ENCODE measurements around the gene ZP3.
"Not testable (repeated sequence)": the region's sequence is repeated elsewhere in the genome, so short reads cannot be mapped to it uniquely, and the experiment has no call there.

The ZP3 gene

DNA sequence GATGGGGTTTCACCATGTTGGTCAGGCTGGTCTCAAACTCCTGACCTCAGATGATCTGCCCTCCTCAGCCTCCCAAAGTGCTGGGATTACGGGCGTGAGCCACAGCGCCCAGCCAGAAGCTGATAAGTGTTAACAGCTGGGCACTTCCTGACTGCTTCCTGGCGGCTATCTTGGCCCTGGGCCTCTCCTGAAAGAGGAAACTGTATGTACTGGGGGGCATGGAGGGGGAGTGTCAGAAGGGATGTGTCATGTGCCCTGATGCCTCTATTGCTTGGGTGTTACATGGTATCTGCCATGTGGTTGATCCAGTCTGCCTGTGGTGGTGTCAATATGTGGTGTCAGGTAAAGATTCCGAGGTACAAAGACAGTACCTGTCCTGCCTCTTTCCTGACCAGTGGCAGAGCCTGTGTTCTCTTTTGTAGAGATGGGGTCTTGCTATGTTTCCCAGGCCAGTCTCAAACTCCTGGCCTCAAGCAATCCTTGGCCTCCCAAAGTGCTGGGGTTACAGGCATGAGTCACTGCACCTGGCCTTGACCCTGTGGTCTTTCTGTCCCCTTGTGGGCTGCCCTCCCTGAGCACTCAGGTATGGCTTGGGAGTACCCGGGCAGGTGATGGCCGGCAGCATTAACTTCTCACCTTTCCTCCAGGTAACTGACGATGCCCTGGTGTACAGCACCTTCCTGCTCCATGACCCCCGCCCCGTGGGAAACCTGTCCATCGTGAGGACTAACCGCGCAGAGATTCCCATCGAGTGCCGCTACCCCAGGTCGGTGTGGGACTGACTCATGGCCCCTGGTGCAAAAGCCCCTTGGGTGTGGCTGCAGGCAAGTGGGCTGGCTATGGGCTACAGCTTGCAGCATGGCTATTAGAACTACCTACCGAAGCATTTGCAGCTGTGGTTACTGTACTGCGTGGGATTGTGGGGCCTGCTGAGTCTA is 4.4 kb downstream of the ZP3 start:
- DNase-seq (ENCODE audit: low spot score): no peak
- TF ChIP-seq, protein P1, sequence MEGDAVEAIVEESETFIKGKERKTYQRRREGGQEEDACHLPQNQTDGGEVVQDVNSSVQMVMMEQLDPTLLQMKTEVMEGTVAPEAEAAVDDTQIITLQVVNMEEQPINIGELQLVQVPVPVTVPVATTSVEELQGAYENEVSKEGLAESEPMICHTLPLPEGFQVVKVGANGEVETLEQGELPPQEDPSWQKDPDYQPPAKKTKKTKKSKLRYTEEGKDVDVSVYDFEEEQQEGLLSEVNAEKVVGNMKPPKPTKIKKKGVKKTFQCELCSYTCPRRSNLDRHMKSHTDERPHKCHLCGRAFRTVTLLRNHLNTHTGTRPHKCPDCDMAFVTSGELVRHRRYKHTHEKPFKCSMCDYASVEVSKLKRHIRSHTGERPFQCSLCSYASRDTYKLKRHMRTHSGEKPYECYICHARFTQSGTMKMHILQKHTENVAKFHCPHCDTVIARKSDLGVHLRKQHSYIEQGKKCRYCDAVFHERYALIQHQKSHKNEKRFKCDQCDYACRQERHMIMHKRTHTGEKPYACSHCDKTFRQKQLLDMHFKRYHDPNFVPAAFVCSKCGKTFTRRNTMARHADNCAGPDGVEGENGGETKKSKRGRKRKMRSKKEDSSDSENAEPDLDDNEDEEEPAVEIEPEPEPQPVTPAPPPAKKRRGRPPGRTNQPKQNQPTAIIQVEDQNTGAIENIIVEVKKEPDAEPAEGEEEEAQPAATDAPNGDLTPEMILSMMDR (IDR thresholded peaks at IDR 0.05; ENCODE audit: extremely low read depth, insufficient read depth, missing control alignments): no peak
- in situ Hi-C loops (cut with MboI; ENCODE audit: low pct_unique_long_range_greater_than_20kb, low sequenced_read_pairs, unreplicated experiment): no loop called here

DNA sequence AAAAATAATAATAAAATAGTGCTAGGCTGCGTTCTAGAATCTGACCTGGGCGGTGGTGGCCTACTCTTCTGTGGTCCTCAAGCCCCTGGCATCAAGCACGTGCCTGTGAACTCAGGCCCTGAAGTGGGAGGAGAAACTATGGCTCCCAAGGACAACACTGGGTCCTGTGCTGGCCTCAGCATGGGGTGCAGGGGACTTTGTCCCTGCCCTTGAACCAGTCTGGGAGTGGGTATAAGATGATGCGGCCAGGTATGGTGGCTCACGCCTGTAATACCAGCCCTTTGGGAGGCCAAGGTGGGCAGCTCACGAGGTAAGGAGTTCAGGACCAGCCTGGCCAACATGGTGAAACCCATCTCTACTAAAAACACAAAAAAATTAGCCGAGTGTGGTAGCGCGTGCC is 5.5 kb downstream of the ZP3 start:
- TF ChIP-seq, protein P1 (IDR thresholded peaks at IDR 0.05; ENCODE audit: extremely low read depth, insufficient read depth, missing control alignments): no peak
- in situ Hi-C loops (cut with MboI; ENCODE audit: low pct_unique_long_range_greater_than_20kb, low sequenced_read_pairs, unreplicated experiment): no loop called here
- no peak for DNase-seq (ENCODE audit: low spot score)

DNA sequence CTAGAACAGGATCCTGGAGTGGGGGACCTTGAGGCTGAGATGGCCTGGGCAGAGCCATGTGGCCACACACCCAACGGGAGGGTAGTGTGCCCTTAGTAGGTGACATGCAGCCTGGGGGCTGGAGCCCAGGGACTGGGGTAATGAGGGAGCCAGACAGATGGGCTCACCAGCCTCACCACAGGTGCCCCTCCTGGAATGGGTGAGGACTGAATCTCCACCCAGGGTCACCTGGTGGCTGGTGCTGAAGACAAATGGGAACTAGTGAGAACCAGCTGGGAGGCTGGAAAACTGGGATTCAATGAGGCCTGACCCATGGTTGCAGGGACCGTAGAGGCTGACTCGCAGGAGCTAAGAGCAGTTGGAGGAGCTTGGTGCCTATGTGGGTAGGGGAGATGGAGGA is 6.1 kb downstream of the ZP3 start:
- in situ Hi-C loops (cut with MboI; ENCODE audit: low pct_unique_long_range_greater_than_20kb, low sequenced_read_pairs, unreplicated experiment): no loop called here
- TF ChIP-seq, protein P1 (IDR thresholded peaks at IDR 0.05; ENCODE audit: extremely low read depth, insufficient read depth, missing control alignments): no peak
- DNase-seq (ENCODE audit: low spot score): no peak

DNA sequence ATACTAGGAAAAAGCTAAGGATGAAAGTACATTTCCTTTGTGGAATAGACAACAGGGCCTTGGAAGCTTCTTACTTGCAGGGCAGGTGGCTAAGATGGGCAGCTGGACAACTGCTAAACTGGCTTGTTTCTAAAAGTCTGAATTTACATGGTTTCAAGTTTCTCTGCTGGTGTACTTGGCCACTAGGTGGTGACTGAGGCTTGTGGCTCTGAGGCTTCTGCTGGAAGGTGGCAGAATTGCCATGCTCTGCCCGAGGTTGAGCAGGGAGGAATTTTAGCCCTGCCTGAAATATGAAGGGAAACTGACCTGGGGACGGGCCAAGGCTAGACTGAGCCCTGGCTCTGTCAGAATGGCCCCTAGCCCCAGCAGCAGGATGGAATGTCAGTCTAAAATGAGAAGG is 13.1 kb downstream of the ZP3 start:
- in situ Hi-C loops (cut with MboI; ENCODE audit: low pct_unique_long_range_greater_than_20kb, low sequenced_read_pairs, unreplicated experiment): not testable (repeated sequence)

DNA sequence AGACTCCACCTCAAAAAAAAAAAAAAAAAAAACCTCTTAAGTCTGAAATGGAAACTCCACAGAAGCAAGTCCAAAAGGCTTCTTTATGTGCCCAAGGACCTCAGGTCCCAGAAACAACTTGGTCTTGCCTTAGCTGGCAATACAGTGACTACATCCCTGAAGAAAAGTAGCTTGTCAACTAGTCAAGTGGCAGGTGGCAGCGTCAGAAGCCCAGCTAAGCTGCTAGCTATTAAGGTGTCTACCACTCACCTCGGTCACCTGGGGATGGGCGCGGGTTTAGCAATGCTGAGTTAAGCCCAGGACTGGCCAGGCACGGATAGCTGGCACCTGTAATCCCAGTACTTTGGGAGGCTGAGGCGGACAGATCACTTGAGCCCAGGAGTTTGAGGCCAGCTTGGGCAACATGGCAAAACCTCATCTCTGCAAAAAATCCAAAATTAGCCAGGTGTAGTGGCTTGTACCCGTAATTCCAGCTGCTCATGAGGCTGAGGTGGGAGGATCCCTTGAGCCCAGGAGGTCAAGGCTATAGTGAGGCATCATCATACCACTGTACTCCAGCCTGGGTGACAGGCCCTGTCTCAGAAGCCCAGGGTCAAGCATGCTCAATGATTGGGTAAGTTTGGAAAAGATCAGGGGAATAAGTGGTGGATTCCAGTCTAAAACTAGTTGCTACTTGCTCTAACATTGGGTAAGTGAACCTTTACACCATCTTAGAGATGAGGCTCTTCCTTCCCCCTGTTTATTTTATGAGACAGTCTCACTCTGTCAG is 14.6 kb downstream of the ZP3 start:
- in situ Hi-C loops (cut with MboI; ENCODE audit: low pct_unique_long_range_greater_than_20kb, low sequenced_read_pairs, unreplicated experiment); DNase-seq (ENCODE audit: low spot score): not testable (repeated sequence)

More for the DNA sequence above, 13.1 kb downstream of the ZP3 start:
- TF ChIP-seq, protein P1 (IDR thresholded peaks at IDR 0.05; ENCODE audit: extremely low read depth, insufficient read depth, missing control alignments): peak; percentile 76
- DNase-seq (ENCODE audit: low spot score): not testable (repeated sequence)

DNA sequence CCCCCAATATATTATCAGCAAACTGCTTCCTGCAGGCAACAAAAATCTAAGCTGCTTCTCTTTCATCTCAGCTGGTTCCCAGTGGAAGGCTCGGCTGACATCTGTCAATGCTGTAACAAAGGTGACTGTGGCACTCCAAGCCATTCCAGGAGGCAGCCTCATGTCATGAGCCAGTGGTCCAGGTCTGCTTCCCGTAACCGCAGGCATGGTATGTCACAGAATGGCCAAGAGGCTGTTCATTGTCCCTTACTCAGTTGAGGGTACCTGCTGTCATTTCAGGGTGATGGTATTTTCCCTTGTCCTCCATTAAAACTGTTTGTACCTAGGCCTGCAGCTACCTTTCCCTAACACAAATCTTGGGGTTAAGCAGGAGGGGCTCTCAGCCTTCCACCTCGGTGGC is 15.7 kb downstream of the ZP3 start:
- DNase-seq (ENCODE audit: low spot score); in situ Hi-C loops (cut with MboI; ENCODE audit: low pct_unique_long_range_greater_than_20kb, low sequenced_read_pairs, unreplicated experiment): not testable (repeated sequence)

DNA sequence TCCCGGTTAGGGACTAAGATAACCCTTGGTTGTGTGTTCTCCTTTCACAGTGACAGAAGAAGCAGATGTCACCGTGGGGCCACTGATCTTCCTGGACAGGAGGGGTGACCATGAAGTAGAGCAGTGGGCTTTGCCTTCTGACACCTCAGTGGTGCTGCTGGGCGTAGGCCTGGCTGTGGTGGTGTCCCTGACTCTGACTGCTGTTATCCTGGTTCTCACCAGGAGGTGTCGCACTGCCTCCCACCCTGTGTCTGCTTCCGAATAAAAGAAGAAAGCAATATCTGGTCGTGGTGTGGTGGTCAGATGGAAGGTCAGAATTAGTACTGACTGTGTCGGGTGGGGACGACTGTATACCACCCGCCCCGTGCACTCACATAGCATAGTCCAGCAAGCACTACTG is 17.0 kb downstream of the ZP3 start:
- DNase-seq (ENCODE audit: low spot score); in situ Hi-C loops (cut with MboI; ENCODE audit: low pct_unique_long_range_greater_than_20kb, low sequenced_read_pairs, unreplicated experiment): not testable (repeated sequence)

DNA sequence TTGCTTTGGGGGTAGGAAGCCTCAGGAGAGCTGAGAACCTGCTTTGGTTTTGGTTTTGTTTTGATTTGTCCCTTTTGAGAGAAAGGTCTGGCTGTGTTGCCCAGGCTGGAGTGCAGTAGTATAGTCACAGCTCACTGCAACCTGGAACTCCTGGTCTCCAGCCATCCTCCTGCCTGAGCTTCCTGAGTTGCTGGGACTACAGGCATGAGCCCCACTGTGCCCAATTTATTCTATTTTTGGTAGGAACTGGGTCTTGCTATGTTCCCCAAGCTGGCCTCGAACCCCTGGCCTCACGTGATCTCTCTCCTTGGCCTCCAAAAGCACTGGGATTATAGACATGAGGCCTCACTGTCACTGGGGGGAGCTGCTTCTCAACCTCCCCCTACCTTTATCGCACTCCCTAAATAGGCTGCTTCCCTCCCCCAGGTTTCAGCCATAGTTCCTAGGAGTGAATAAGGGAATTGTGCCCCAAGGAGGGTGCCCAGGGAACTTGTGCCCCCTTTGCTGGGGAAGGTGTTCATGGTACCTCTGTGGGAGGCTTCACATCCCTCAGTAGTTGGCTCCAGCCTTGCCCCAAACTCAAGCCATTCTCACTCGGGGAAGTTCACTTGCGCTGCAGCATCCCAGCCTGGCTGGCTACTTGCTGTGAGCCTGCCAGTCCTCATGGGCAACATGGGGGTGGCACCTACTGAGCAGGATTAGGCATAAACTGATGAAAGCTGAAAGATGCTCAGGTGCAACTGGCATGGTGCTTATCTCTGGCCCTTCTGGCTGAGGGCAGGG is 18.1 kb downstream of the ZP3 start:
- DNase-seq (ENCODE audit: low spot score); in situ Hi-C loops (cut with MboI; ENCODE audit: low pct_unique_long_range_greater_than_20kb, low sequenced_read_pairs, unreplicated experiment): not testable (repeated sequence)

DNA sequence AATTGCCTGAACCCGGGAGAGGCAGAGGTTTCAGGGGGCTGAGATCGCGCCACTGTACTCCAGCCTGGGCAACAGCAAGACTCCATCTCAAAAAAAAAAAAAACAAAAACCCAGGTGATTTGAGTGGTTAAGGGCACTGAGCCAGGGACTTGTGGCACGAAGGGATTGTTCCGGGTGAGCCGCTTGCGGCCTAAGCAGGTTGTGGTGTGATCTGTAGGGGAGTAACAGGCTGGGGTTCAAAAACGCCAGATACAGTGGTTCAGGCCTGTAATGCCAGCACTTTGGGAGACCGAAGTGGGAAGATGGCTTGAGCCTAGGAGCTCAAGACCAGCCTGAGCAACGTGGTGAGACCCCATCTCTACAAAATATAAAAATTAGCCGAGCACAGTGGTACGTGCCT is 19.1 kb downstream of the ZP3 start:
- DNase-seq (ENCODE audit: low spot score); in situ Hi-C loops (cut with MboI; ENCODE audit: low pct_unique_long_range_greater_than_20kb, low sequenced_read_pairs, unreplicated experiment): not testable (repeated sequence)

DNA sequence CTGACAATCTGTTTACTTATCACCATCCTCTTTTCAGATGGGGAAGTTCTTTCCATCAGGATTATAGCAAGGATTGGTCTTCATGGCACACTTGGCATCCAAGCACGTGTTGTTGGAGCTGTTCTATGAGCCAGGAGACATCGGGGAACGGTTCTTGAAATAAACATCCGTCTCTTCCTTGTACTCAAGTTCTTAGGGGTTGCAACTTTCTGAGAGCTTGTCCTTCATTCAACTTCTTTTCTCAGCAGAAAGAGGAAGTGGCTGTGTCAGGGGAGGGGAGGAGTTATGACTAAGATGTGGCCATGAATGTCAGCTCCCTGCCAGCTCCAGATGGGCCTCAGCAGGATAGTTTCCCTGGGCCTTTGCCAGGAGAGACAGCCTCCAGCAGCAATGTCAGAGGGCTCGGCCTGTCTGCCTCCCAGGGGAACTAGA is 20.8 kb downstream of the ZP3 start:
- DNase-seq (ENCODE audit: low spot score); in situ Hi-C loops (cut with MboI; ENCODE audit: low pct_unique_long_range_greater_than_20kb, low sequenced_read_pairs, unreplicated experiment): not testable (repeated sequence)

DNA sequence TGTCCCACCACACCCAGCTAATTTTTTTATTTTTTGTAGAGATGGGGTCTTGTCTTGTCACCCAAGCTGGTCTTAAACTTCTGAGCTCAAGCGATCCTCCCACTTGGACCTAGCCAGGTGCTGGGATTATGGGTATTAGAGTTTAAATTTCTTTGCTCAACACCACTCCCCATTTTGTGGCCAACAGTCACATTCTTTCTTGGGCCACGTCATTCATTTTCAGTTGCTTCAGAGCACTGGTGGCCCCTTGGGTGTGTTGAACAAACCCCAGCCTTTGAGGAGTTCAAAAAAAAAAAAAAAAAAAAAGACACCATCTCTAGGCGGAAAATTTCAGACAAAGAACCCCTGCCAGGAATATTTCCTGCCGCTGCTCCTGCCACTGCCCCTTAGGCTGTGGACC is 32.3 kb downstream of the ZP3 start:
- in situ Hi-C loops (cut with MboI; ENCODE audit: low pct_unique_long_range_greater_than_20kb, low sequenced_read_pairs, unreplicated experiment); DNase-seq (ENCODE audit: low spot score): not testable (repeated sequence)

DNA sequence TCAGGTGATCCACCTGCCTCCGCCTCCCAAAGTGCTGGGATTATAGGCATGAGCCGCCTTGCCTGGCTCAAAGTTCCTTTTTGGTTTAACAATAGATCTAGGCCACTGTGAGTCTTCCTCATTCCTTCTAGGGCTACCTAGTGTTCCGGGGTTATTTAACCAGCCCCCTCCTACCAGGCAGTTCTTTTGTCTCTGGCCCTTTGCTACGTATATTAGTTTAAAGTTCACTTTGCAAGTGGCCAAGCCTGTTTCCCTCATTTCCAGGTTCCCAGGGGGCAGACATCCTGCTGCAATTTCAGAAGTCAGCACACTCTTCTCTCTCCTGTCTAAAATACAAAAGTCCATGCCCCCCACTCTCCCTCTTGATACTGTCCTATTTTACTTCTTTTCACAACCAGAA is 33.8 kb downstream of the ZP3 start:
- in situ Hi-C loops (cut with MboI; ENCODE audit: low pct_unique_long_range_greater_than_20kb, low sequenced_read_pairs, unreplicated experiment); DNase-seq (ENCODE audit: low spot score): not testable (repeated sequence)

Measured in GM13977 (cell line).